HG02884 (cell line): ENCODE data around the gene P2RX5.

ENCODE experiments used
- ATAC-seq: cut with Tn5 transposase; IDR thresholded peaks from one replicate; pipeline ENCODE4 v1.9.1; 2021; ENCODE audit warnings: mild to moderate bottlenecking, moderate library complexity; ENCODE audit not compliant: unreplicated experiment

The P2RX5 gene

DNA sequence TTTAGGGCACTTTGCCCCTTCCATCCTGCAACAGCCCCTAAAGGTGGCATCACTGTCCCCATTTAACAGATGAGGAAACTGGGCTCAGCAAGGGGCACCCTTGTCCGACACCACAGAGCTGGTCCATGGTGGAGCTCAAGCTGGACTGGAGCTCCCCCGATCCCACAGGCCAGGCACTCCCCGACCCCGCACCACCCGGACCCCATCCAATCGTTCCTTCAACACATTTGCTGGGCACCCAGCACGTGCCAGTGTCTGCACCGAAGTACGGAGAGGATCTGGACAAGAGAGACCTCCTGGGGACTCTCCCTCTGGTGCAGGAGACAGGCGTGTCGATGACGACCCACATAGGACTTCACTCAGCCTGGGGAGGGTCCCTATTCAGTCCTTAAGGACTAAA lies 13.9 kb downstream of the P2RX5 start:
- no peak for ATAC-seq

- ATAC-seq: no peak
These were observed 14.4 kb downstream of the P2RX5 start for GRCh38 chr17:3681565-3681964.

DNA sequence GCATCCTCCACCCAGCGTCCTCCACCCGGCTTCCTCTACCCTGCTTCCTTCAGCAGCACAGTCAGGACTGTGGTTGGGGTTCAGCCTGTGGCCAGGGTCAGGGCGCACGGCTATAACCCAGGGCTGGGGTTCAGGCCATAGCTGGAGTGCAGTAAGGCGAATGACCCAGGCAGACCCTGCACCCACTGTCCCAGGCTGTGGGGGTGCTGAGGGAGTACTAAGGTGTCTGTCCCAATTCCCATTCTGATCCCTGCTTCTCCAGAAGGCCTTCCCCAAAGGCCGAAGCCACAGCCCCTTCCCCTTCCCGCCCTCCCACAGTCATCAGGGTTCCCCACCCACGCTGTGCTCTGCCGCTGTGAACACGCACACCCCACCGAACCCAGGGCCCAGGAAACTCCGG lies 14.9 kb downstream of the P2RX5 start:
- ATAC-seq: no peak

GRCh38 chr17:3679531-3680126 lies 16.3 kb downstream of the P2RX5 start:
- no peak for ATAC-seq

GRCh38 chr17:3678821-3679530 lies 17.0 kb downstream of the P2RX5 start:
- ATAC-seq: no peak

- ATAC-seq: no peak
These were observed 17.7 kb downstream of the P2RX5 start for GRCh38 chr17:3678095-3678820.

- no peak for ATAC-seq
These were observed 20.1 kb downstream of the P2RX5 start for GRCh38 chr17:3675886-3676285.

DNA sequence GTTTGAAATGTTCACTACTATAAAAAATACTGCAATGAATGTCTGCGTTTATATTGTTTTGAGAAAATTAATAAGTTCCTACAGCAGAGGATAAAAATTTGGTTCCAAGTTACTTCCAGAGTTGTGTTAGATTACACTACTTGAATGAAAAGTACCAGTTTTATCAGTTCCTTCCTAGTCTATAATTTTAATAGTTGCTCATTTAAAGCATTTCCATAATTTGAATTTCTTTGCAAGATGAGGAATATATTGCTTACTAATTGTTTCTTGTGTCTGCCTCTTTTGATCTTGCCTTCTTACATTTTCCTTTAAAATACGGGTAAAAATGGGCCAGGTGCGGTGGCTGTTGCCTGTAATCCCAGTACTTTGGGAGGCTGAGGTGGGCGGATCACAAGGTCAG lies 23.4 kb downstream of the P2RX5 start:
- ATAC-seq: no peak

DNA sequence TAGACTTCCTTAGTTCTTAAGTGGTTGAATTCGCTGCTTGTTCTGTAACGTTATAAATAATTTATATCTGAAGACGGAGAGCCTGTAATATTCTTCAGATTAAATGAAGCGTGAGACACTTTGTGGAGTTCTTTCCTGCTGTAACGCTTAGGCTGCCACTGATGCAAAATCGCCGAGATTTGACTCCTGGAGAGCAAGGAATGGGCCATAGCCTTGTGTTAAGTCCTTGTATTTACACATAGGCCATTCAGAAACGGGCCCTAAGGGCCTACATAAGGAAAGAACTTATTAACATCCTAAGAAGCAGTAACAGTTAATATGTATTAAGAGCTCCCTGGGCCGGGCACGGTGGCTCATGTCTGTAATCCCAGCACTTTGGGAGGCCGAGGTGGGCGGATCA lies 26.4 kb downstream of the P2RX5 start:
- ATAC-seq: no peak

DNA sequence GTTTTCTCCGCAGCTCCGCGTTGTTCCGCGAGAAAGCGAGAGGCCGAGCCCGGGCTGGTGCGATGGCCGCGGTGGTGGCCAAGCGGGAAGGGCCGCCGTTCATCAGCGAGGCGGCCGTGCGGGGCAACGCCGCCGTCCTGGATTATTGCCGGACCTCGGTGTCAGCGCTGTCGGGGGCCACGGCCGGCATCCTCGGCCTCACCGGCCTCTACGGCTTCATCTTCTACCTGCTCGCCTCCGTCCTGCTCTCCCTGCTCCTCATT lies 26.9 kb downstream of the P2RX5 start:
- ATAC-seq: no peak

- ATAC-seq: peak; percentile 85
These were observed 27.5 kb downstream of the P2RX5 start, which contains the start of the genes EMC6 and TAX1BP3 for GRCh38 chr17:3668279-3669084. Gene EMC6 (plus strand): TSS chr17:3668812. CDS start chr17:3669147, 335 bp downstream. Gene TAX1BP3 (minus strand): TSS chr17:3668578. CDS start chr17:3668526, 52 bp downstream.

DNA sequence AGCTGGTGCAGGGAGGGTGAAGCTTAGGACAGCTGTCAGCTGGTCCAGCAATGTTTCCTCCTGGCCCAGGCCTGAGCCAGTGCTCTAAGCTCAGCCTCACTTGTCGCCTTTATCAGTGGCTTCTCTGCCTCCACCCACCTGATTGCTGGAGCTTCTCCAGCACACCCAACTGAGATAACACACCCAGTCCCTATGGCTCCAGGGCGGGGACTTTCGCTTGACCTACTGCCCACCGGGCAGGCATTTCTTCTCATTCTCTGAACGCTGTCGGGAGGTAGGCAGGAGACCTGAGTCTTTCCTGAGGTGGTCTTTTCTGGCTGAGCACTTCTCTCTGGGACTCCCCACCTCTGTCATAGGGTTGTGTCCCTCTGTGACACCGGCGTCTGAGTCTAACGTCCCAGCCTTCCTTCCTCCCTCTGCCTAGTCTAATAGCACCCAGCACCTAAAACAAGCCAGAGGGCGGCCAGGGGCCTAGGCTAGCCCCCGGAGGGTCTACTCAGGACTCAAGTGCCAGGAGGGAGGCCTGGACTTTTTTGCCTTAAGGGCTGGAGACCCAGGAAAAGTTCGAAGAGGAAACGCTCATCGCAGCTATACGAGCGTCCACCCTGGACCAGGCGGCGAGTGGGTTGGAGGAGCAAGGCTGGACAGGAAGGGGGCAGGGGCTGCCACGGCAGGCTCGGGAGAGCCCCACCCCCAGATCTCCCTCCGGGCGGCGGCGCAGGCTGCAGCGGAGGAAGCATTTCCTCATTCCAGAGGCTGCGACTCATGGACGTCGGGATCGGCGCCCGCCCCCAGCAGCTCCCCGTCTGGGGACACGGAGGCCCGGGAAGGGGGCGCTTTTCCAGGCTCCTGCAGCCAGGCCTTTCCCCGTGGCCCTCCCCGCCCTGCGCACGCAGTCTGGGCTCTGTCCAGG lies 28.3 kb downstream of the P2RX5 start:
- no peak for ATAC-seq

- ATAC-seq: no peak
These were observed 29.4 kb downstream of the P2RX5 start for GRCh38 chr17:3666516-3666915.

DNA sequence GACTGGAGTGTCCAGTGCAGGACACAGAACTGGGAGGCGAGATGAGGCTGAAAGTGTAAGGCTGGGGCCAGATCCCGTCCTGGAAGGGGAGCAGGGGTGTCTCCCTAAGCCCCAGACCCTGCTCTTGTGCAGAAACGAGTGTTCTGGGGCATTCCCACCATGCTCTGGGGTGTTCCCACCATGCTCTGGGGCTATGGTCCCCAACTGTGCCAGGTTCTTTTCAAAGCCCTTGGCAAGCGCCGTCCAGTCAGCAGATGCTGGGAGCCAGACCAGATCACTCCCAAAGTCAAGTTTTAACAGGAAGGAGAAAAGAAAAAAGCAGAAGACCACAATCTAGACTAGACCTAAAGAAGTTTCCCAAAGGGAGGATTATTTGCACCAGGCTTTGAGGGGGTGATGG lies 30.1 kb downstream of the P2RX5 start:
- ATAC-seq: no peak

DNA sequence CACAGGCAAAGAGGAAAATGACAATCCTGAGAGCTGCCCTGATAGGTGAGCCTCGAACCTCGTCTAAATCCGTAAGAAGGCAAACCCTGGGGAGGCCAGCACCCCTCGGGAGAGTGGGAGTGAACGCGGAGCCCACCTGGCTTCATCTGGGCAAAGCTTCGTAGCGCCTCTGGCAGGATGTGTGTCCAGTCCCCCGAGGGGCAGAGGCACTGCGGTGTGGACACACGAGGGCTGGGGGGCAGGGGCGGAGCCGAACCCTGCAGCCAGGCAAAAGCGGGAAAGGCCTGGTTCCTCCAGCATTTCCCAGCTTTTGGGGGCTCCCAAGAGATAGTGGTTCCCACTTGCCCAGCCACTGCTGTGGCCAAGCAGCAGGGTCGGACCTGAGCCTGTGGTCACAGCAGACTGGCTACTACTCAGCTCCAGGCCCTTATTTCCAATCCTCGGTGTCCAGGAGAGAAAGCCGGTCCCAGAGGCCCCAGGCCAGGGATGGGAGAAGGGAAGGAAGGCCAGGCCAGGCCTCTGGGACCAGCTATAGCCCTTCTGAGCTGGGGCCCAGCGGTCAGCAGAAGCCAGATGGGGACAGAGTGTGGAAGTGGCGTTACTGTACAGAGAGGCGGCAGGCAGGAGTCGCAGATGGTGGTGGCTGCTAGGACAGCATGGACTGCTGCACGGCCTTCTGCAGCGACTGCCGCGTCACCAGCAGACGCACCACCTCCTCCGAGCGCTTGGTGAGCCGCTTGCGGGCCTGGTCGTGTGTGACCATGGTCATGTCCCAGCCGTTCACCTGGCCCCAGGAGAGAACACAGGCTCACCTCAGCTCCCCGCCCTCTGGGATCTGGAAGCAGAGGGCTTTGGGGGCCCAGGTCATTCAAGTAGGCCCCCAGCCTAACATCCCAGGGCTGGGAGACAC lies 32.6 kb downstream of the P2RX5 start:
- ATAC-seq: no peak

- no peak for ATAC-seq
These were observed 35.6 kb downstream of the P2RX5 start for GRCh38 chr17:3660311-3660891.

DNA sequence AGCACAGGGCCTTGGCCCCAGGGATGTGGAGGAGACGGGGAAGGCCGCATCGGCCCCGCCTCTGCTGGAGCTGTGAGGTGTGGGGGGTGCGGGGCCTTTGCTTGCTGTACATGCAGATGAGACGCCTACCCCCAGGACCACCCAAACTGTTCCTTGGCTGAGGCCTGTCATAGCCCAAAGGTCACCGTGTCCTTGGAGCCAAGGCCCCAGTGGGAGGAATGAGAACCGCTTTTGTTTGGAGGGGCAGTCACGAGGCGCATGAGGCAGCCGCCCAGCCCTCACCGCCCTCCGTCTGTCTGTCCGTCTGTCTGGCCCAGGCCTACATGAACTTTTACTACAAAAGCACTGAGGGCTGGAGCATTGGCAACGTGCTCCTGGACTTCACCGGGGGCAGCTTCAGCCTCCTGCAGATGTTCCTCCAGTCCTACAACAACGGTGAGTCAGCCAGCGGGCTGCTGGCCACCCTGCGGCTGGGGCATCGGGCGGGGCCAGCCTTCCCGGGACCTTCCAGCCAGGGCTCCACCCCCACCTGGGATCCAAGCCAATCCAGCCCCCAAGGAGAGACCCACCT lies 36.3 kb downstream of the P2RX5 start:
- no peak for ATAC-seq

- ATAC-seq: no peak
These were observed 37.0 kb downstream of the P2RX5 start for GRCh38 chr17:3658784-3659449.
